DMS79 treated with DMSO at 0.1 percent for 48 hours (cell line): ENCODE results near the gene UBL4A.
A peak's percentile ranks its signal among the peaks of the same experiment; 100 is the strongest.

Experiments used
- DNase-seq: peaks from one replicate; lab custom pipeline; 2025; lab: John Stamatoyannopoulos, UW

The UBL4A gene

DNA sequence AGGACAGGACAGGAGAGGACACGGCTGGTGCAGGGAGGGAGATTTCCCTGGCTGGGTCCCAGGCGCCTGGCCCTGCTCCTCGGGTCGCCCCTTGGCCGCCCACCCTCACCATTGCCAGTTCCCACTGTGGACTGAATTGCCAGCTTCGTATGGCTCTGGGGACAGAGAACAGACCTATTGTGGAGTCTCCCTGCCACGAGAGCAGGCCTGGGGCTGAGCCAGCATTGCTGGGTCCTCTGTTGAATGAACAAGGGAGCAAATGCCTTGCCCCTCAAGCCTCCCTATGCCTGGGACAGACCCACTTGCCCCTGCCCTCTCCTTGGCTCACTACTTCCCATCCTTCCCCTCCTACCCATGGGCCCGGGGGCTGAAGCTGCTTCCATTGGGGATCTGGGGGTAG lies 24.0 kb downstream of the UBL4A start:
- DNase-seq, result no peak

- no peak for DNase-seq
These were observed 26.1 kb downstream of the UBL4A start for GRCh38 chrX:154460326-154460725.

GRCh38 chrX:154459832-154460231 lies 26.6 kb downstream of the UBL4A start:
- no peak for DNase-seq

GRCh38 chrX:154458954-154459778 lies 27.2 kb downstream of the UBL4A start:
- DNase-seq, result no peak

- DNase-seq, result no peak
These were observed 28.1 kb downstream of the UBL4A start, which contains the start of gene PLXNA3 for GRCh38 chrX:154458116-154458953. Gene PLXNA3 (plus strand): TSS chrX:154458281. CDS start chrX:154460184, 1,903 bp downstream.

DNA sequence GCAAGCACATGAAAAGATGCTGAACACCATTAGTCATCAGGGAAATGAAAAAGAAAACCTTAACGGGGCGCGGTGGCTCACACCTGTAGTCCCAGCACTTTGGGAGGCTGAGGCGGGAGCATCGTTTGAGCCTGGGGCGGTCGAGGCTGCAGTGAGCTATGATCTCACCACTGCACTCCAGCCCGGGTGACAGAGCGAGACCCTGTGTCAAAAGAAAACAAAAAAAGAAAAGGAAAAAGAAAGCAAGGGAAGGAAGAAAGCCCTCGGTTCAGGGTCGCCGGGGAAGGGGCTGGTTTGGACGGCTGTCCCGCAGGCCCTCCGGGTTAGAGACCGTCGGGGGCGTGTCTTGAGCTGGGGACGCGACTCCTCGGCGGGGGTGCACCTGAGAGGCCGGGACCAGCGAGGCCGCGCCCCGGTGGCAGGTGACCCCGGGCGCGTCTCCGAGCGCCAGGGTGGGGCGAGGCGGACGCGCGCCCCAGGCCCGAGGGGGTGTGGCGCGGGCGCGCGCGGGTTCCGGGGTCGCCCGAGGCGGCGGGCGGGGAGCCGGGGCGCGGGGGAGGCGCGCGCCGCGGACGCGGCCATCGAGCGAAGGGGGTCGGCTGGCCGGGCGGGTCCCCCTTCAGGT lies 28.8 kb downstream of the UBL4A start:
- peak; percentile 28 for DNase-seq

DNA sequence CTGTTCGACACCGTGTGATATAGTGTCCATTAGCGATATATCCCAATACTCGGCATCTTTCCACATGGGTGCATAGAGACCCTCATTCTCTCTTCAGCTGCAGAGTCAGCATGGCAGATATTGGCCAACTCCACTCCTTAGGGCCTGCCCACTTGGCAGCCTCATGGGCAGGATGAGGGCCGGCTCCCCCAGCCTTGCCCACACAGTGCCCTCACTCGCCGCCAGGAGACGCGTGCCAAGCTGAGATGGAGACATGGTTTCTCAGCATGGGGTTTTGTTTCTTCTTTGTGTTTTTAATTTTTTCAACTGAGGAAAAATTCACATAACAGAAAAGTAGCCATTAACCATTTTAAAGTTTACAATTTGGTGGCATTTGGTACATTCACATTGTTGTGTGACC lies 33.6 kb downstream of the UBL4A start:
- no peak for DNase-seq

- DNase-seq, result no peak
These were observed 36.1 kb downstream of the UBL4A start for GRCh38 chrX:154450312-154450711.

DNA sequence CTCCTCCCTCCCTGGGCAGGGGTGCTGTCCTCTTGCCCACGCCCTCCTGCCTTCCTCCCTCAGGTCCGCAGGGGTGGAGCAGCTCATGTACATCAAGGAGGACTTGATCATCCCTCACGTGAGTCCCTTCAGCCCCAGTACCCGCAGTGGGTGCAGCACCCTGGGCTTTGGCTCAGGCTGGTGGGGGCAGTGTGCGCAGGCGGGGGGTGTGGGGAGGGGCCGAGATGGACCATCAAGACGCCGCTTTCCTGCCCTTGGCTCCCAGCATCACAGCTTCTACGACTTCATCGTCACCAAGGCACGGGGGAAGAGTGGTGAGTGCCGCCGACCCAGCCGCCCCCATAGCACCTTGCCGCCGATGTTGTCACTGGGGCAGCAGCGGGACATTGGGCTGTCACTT lies 36.8 kb downstream of the UBL4A start:
- no peak for DNase-seq

- DNase-seq, result no peak
These were observed 37.9 kb downstream of the UBL4A start for GRCh38 chrX:154448484-154448883.

- DNase-seq, result no peak
These were observed 40.0 kb downstream of the UBL4A start for GRCh38 chrX:154446430-154446829.

DNA sequence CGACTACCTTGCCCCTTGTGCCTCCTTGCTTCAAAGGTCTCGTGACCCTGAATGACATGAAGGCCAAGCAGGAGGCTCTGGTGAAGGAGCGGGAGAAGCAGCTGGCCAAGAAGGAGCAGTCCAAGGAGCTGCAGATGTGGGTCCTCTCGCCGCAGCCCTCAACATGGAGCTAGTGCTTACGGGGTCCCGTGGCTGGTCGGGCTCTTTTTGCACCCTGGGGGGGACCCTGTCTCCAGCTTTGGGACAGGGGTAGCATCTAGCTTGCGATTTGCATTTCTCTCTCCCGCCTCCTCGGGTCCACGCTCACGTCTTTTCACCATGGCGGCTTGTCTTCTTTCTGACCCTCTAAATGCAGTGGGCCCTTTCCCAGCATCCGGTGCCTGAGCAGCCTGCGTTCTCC lies 40.6 kb downstream of the UBL4A start:
- no peak for DNase-seq

- DNase-seq, result no peak
These were observed 41.6 kb downstream of the UBL4A start for GRCh38 chrX:154444755-154445246.

- DNase-seq, result peak; percentile 22
These were observed 42.2 kb downstream of the UBL4A start, which contains the start of gene FAM50A for GRCh38 chrX:154443992-154444754. Gene FAM50A (plus strand): TSS chrX:154444141. CDS start chrX:154444236, 95 bp downstream.

DNA sequence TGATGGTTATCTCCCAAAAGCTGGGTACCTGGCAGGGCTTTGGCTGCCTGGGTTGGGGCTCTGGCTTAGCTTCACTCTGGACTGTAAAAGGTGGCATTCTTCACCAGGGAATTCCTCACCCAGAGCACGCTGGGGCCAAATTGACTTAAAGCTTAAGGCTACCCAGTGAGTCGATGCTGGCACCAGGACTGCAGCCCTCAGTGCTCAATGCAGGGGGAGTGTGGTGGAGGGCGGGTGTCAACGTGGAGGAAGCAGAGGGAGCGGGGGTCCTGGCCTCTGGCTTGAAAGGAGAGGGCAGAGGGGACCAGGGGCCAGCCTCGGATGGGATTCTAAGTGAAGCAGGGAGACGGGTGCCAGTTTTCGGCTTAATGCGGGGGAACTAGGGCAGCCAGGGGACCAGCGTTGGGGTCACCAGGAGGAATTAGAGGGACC lies 42.9 kb downstream of the UBL4A start:
- DNase-seq, result no peak

- DNase-seq, result no peak
These were observed 44.3 kb downstream of the UBL4A start for GRCh38 chrX:154441984-154442707.

- DNase-seq, result no peak
These were observed 44.9 kb downstream of the UBL4A start for GRCh38 chrX:154441564-154441963.

DNA sequence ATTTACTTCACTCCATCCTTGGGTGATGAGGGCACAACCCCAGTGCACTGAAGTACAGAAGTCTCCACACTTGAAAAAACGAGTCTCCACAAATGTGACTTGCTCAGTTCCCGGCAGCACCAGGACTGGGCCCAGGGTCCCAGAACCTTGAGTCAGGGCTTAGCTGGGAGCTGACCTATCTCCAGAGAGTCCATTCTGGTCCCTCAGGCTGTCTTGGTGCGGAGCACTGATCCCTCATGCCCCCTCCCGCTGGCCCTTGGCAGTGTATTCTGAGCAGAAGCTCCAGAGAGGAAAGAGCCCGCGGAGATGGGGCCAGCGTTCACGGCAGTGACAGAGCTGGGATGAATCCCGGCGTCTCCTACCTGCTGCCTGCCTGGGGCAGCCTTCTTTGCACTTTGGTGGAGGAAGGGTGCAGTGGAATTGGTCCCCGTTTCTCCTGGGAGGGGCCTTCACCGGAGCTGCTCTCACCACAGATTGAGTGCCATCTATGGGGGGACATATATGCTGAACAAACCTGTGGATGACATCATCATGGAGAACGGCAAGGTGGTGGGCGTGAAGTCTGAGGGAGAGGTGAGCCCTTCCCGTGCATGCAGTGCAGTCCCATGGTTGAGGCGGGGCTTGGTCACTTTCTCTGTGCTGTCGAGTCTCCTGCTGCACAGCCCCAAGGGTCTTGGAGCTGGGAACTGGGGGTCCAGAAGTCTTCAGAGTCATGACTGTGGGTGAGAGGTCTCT lies 45.6 kb downstream of the UBL4A start:
- DNase-seq, result no peak

DNA sequence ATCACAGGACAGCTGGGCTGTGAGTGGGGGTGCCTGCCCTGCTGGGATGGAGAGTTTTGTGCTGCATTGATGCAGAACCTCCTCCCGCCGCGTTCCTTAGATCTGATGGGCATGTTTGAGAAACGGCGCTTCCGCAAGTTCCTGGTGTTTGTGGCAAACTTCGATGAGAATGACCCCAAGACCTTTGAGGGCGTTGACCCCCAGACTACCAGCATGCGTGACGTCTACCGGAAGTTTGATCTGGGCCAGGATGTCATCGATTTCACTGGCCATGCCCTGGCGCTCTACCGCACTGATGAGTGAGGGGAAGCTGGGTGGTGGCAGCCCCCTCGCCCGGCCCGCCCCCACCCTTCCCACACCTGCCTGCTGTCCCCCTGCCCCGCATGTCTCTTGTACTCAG lies 46.6 kb downstream of the UBL4A start:
- DNase-seq, result no peak
